CD14-positive monocyte (primary cell): ENCODE results near the gene KLRD1. TPM values are rescaled to one million over a fixed set of nuclear protein-coding genes. Genes with fewer than 3 reads are reported as not detected.
"Not testable (repeated sequence)": the region's sequence is repeated elsewhere in the genome, so short reads cannot be mapped to it uniquely, and the experiment has no call there.

Source experiments
- DNase-seq, 3 donors: peaks; one replicate each; pipeline ENCODE4 v3.0.0-alpha.2; 2011 to 2022
- H2AFZ ChIP-seq: 2 replicates; pipeline ENCODE4 v1.6.0; 2012; ENCODE audit warnings: mild to moderate bottlenecking, low read depth, low read length, inconsistent platforms; ENCODE audit not compliant: insufficient read depth, poor library complexity, severe bottlenecking
- H3K27ac ChIP-seq, 2 donors: 1 replicate in 1 of 2; 2 replicates in 1 of 2; pipeline ENCODE4 v1.5.1; 2012 to 2013; ENCODE audit warnings: low read length in 2 of 2, control low read depth in 1 of 2, inconsistent platforms in 1 of 2, low read depth in 1 of 2, mild to moderate bottlenecking in 1 of 2
- H3K27me3 ChIP-seq, 2 donors: one replicate each; pipeline versions ENCODE4 v1.6.0 to v1.6.1; 2011 to 2013; ENCODE audit warnings: low read length in 2 of 2; ENCODE audit not compliant: control insufficient read depth in 2 of 2, insufficient read depth in 2 of 2
- H3K36me3 ChIP-seq, 2 donors: replicated peaks in 1 of 2; 1 replicate in 1 of 2; 2 replicates in 1 of 2; pipeline versions ENCODE4 v1.5.1 to v1.6.1; 2012 to 2013; ENCODE audit warnings: low read length in 2 of 2, control low read depth in 1 of 2, inconsistent platforms in 1 of 2, mild to moderate bottlenecking in 1 of 2; ENCODE audit not compliant: insufficient read depth in 2 of 2, control insufficient read depth in 1 of 2
- H3K4me1 ChIP-seq, 2 donors: 1 replicate in 1 of 2; 2 replicates in 1 of 2; pipeline versions ENCODE4 v1.5.1 to v1.6.1; 2012 to 2013; ENCODE audit warnings: low read length in 2 of 2, control low read depth in 1 of 2, inconsistent platforms in 1 of 2, mild to moderate bottlenecking in 1 of 2, moderate library complexity in 1 of 2; ENCODE audit not compliant: insufficient read depth in 2 of 2, control insufficient read depth in 1 of 2
- H3K4me2 ChIP-seq: replicated peaks from 2 replicates; pipeline ENCODE3; 2012; ENCODE audit warnings: low read length, moderate library complexity, mild to moderate bottlenecking; ENCODE audit not compliant: poor library complexity, severe bottlenecking; ENCODE audit errors: extremely low read depth
- H3K4me3 ChIP-seq, 3 experiments: fragments of 200-600 bp in 1 of 3; sonication (generic) in 1 of 3; replicated peaks in 1 of 3; 1 replicate in 2 of 3; 2 replicates in 1 of 3; pipeline ENCODE4 v1.5.1; 2011 to 2013; ENCODE audit warnings: low read length in 3 of 3, mild to moderate bottlenecking in 3 of 3, control low read depth in 2 of 3, low read depth in 2 of 3, inconsistent platforms in 1 of 3, moderate library complexity in 1 of 3
- H3K79me2 ChIP-seq: 2 replicates; pipeline ENCODE4 v1.6.0; 2012; ENCODE audit warnings: mild to moderate bottlenecking, control low read depth, inconsistent platforms, low read length, moderate library complexity; ENCODE audit not compliant: insufficient read depth
- H3K9ac ChIP-seq: 2 replicates; pipeline ENCODE4 v1.6.0; 2017; ENCODE audit warnings: low read length, mild to moderate bottlenecking; ENCODE audit not compliant: insufficient read depth, poor library complexity, severe bottlenecking
- H3K9me3 ChIP-seq, 2 donors: replicated peaks in 1 of 2; 1 replicate in 1 of 2; 2 replicates in 1 of 2; pipeline versions ENCODE4 v1.5.1 to v1.6.1; 2012 to 2013; ENCODE audit warnings: low read length in 2 of 2, control low read depth in 1 of 2; ENCODE audit not compliant: control insufficient read depth in 1 of 2, insufficient read depth in 1 of 2
- H4K20me1 ChIP-seq: 2 replicates; pipeline ENCODE4 v1.6.0; 2012; ENCODE audit warnings: mild to moderate bottlenecking, low read length, control low read depth, moderate library complexity; ENCODE audit not compliant: insufficient read depth
- H3K27ac Mint-ChIP-seq, 7 donors: one replicate each; pipeline ENCODE4 v1.8.0; 2020; ENCODE audit warnings: mild to moderate bottlenecking in 7 of 7, mixed read lengths in 7 of 7, moderate library complexity in 6 of 7, inconsistent platforms in 2 of 7
- H3K27me3 Mint-ChIP-seq, 3 donors: one replicate each; pipeline ENCODE4 v1.8.0; 2021 to 2022; ENCODE audit warnings: low read depth in 3 of 3, mild to moderate bottlenecking in 3 of 3, mixed read lengths in 3 of 3, moderate library complexity in 3 of 3, inconsistent platforms in 1 of 3
- H3K36me3 Mint-ChIP-seq, 2 donors: one replicate each; pipeline ENCODE4 v1.8.0; 2020; ENCODE audit warnings: mixed read lengths in 2 of 2, inconsistent platforms in 1 of 2, mild to moderate bottlenecking in 1 of 2
- H3K4me1 Mint-ChIP-seq: one replicate; pipeline ENCODE4 v1.8.0; 2020; ENCODE audit warnings: mild to moderate bottlenecking, mixed read lengths
- H3K4me3 Mint-ChIP-seq, 2 donors: one replicate each; pipeline ENCODE4 v1.8.0; 2020; ENCODE audit warnings: mild to moderate bottlenecking in 2 of 2, mixed read lengths in 2 of 2, moderate library complexity in 1 of 2
- H3K9me3 Mint-ChIP-seq, 7 donors: one replicate each; pipeline ENCODE4 v1.8.0; 2020 to 2022; ENCODE audit warnings: mixed read lengths in 7 of 7, mild to moderate bottlenecking in 6 of 7, moderate library complexity in 6 of 7, inconsistent platforms in 2 of 7
- WGBS: methylation state at CpG from one replicate; pipeline ENCODE4 v1.1.5; 2013; ENCODE audit warnings: missing lambda C conversion rate; ENCODE audit not compliant: insufficient coverage; 5-methylcytosine and 5-hydroxymethylcytosine counted together
- intact Hi-C, 2 donors: fragments of 100-400 bp; cut with micrococcal nuclease; formaldehyde crosslinking; loops; one replicate each; pipeline versions ENCODE4 v1.15.0 to v1.15.1; 2023
- polyA plus RNA-seq, 3 donors: library from polyadenylated mRNA; depleted of rRNA in 1 of 3; unstranded in 2 of 3; stranded (reverse) in 1 of 3; fragments of 300-500 nt in 2 of 3; fragments of >200 nt in 1 of 3; fragmentation: Illumina TruSeq in 2 of 3; gene quantifications; 1 replicate in 2 of 3; 2 replicates in 1 of 3; pipeline ENCODE4 v1.2.3, GENCODE V29; 2012 to 2021
- TF ChIP-seq, protein P1 (sequence below): fragments of 200-600 bp; IDR thresholded peaks from one replicate; pipeline ENCODE4 v1.8.0; 2022; ENCODE audit warnings: antibody characterized with exemption, mild to moderate bottlenecking

The KLRD1 gene
- polyA plus RNA-seq, 3 donors: 0.08 to 0.79 (median 0.51) TPM

DNA sequence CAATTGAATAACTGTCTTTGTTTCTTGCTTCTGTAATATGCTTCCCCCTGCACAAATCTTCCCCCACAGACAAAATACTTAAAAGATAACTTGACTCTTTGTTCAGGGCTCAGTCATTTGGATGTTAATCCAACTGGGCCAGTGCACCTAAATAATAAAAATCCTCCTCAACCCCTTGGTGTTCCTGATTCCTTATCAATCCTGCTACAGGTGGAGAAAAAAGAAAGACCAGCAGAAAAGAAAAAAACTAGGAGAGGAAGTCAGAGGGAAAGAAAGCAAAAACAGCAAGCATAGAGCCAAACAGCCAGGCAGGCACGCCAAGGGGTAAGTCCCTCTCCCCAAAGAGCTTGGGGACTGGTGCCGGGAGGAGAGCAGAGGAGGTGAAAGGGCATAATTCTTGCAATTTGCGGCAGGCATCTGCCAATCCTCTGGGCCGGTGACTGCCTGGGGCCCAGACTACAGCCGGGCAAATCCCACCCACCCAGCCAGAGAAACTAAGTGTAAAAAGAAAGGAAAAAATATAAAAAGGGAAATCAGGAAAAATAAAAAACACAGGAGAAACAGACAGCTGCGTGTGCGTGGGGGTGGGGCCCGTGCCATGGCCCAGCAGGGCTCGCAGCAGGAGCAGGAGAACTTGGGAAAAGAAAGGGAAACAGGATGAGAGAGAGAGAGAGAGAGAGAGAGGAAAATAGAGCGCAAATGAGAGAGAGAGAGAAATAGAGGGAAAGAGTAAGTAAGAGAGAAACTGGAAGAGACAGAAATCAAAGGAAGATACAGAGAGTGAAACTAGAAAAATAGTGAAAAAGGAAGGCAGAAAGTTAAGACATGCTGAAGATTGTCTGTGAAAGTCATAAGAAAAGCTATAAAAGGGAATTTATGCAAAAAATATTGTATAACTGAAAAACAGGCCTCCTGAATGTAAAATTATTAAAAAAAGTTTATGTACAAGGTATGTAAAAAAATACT, 60.8 kb downstream of the KLRD1 start:
- no peak for DNase-seq
- Histone ChIP-seq H4K20me1 (no peaks in the 10 kb centered on the region), H3K4me2 (no peak overlapping the region), H2AFZ (no peak overlapping the region), H3K79me2 (no peaks in the 10 kb centered on the region), H3K9ac (no peak overlapping the region), H3K27ac (no peak overlapping the region), H3K27me3 (no peaks in the 10 kb centered on the region), H3K4me3 (no peak overlapping the region), H3K4me1 (peaks cover 47 to 56% of the 10 kb centered on the region in 2 donors), H3K9me3 (peaks cover 0 to 9% of the 10 kb centered on the region in 2 donors), H3K36me3 (no peaks in the 10 kb centered on the region)
- Mint-ChIP-seq H3K27ac (peak overlapping the region in 4 of 7 donors; percentile 21 to 59 (median 38)), H3K36me3 (no peaks in the 10 kb centered on the region), H3K4me3 (no peak overlapping the region), H3K27me3 (no peaks in the 10 kb centered on the region), H3K4me1 (peaks cover 37% of the 10 kb centered on the region), H3K9me3 (peaks cover 4 to 17% (median 8%) of the 10 kb centered on the region in 7 donors)
- TF ChIP-seq, protein P1, sequence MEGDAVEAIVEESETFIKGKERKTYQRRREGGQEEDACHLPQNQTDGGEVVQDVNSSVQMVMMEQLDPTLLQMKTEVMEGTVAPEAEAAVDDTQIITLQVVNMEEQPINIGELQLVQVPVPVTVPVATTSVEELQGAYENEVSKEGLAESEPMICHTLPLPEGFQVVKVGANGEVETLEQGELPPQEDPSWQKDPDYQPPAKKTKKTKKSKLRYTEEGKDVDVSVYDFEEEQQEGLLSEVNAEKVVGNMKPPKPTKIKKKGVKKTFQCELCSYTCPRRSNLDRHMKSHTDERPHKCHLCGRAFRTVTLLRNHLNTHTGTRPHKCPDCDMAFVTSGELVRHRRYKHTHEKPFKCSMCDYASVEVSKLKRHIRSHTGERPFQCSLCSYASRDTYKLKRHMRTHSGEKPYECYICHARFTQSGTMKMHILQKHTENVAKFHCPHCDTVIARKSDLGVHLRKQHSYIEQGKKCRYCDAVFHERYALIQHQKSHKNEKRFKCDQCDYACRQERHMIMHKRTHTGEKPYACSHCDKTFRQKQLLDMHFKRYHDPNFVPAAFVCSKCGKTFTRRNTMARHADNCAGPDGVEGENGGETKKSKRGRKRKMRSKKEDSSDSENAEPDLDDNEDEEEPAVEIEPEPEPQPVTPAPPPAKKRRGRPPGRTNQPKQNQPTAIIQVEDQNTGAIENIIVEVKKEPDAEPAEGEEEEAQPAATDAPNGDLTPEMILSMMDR: no peak
- intact Hi-C loops: no loop called here
- WGBS: no CpG with 5 or more reads among the region's 10 CpGs

DNA sequence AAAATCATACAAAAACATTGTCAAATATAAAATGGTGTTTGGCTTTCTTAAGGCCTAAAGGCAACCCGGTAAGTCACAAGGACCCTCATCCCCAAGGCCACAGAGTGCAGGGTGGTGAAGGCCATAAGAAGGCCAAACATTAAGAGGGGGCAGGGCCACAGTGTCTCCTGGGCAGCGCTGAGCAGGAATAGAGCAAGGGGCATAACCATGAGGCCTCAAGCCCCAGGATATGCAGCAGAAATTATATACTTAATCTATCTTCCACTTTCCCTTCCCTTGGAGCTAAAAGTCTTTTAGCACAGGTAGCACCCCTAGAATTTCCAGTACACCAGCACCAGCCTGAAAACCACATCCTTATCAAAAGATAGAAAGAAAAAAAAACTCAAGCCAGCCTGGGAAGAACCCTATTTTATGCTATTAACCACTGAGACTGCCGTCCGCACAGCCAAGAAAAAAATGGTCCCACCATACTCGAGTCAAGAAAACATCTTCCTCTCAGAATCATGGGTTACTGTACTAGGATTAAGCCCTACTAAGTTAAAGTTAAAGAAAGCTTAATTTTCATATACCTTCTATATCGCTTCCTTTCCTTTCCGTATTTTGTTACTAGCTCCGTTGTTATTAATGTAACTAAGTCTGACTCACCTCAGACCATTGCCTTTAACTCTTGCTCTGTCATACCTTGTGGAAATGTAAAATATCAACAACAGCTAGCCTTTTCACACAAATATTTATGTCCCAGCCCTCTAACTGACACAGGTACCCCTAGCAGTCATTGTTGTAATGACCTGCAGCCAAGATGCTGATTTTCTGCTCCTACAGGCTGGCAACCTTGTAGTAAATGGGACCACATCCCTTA, 62.1 kb downstream of the KLRD1 start:
- Mint-ChIP-seq H3K4me3 (no peak overlapping the region), H3K9me3 (peaks cover 4 to 17% (median 8%) of the 10 kb centered on the region in 7 donors), H3K27ac (peak overlapping the region in 1 of 7 donors; percentile 51), H3K4me1 (peaks cover 48% of the 10 kb centered on the region), H3K36me3 (no peaks in the 10 kb centered on the region), H3K27me3 (peaks cover 0 to 2% (median 0%) of the 10 kb centered on the region in 3 donors)
- Histone ChIP-seq H4K20me1 (no peaks in the 10 kb centered on the region), H3K36me3 (no peaks in the 10 kb centered on the region), H3K4me3 (no peak overlapping the region), H3K27ac (no peak overlapping the region), H3K27me3 (no peaks in the 10 kb centered on the region), H3K4me2 (no peak overlapping the region), H3K4me1 (peaks cover 50 to 60% of the 10 kb centered on the region in 2 donors), H3K9ac (no peak overlapping the region), H3K79me2 (no peaks in the 10 kb centered on the region), H2AFZ (no peak overlapping the region), H3K9me3 (peaks cover 0 to 9% of the 10 kb centered on the region in 2 donors)
- intact Hi-C loops: no loop called here
- TF ChIP-seq, protein P1: no peak
- DNase-seq: no peak
- WGBS: 100% methylated on average over 1 of the region's 8 CpGs

DNA sequence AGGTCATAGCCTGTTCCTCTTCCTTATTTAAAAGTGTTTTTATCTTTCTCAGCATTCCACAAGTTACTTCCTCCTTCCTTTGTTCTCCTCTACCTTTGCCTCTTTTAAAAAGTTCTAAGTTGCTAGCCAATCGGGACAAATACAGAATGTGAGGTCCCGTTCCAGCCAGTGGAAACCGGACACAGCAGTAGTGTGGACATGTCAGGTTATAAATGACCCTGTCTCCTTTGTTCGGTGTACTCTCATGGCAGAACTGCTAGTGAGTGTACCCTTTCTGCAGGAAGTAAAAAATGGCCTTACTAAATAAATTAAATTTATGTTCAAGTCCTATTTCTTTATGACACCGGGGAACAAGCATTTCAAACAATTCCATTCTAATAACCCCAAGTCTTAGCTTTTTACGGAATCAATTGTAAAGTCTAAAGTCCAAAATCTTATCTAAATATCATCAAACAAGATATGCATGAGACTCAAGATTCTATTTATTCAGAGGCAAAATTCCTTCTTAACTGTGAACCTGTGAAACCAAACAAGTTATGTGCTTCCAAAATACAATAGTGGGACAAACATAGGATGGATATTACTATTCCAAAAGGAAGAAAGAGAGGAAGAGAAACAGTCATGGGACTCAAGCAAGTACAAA, 64.3 kb downstream of the KLRD1 start:
- Histone ChIP-seq H3K27ac (peak overlapping the region; percentile 38 to 84), H3K4me2 (peak overlapping the region; percentile 71), H3K4me3 (peak overlapping the region in 1 of 3 experiments; percentile 61), H2AFZ (peak overlapping the region; percentile 76), H3K4me1 (peaks cover 35 to 52% of the 10 kb centered on the region in 2 donors)
- H3K27ac Mint-ChIP-seq: peak overlapping the region; percentile 43 to 94 (median 91)
- H3K36me3 Mint-ChIP-seq, H4K20me1 ChIP-seq, H3K27me3 ChIP-seq, H3K9ac ChIP-seq, intact Hi-C loops, H3K27me3 Mint-ChIP-seq, H3K79me2 ChIP-seq, H3K36me3 ChIP-seq, H3K9me3 ChIP-seq, DNase-seq: not testable (repeated sequence)
- no CpG with 5 or more reads among the region's 6 CpGs for WGBS
- peak overlapping the region in 1 of 2 donors; percentile 82 for H3K4me3 Mint-ChIP-seq
- H3K9me3 Mint-ChIP-seq: peaks cover 4 to 17% (median 8%) of the 10 kb centered on the region in 7 donors
- H3K4me1 Mint-ChIP-seq: peaks cover 55% of the 10 kb centered on the region
